Activated T-cell treated with anti-CD3 and anti-CD28 coated beads, Interleukin-2, amount 50 U/mL, for 1 hour (primary cell): ENCODE results near the gene NDUFAB1.
"Not testable (repeated sequence)": the region's sequence is repeated elsewhere in the genome, so short reads cannot be mapped to it uniquely, and the experiment has no call there.

Experiments
- DNase-seq: peaks from one replicate; pipeline ENCODE4 v3.0.0-alpha.2; 2020

NDUFAB1 gene

GRCh38 chr16:23544436-23544835 lies 51.7 kb downstream of the NDUFAB1 start:
- DNase-seq: no peak

DNA sequence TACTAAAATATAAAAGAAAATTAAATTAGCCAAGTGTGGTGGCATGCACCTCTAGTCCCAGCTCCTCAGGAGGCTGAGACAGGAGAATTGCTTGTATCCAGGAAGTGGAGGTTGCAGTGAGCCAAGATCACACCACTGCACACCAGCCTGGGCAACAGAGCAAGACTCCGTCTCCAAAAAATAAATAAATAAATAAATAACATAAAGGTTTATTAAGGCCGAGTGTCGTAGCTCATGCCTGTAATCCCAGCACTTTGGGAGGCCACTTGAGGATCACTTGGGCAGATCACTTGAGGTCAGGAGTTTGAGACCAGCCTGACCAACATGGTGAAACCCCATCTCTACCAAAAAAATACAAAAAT lies 55.3 kb downstream of the NDUFAB1 start:
- not testable (repeated sequence) for DNase-seq

GRCh38 chr16:23539984-23540816 lies 55.9 kb downstream of the NDUFAB1 start:
- DNase-seq: no peak

GRCh38 chr16:23538919-23539278 lies 57.2 kb downstream of the NDUFAB1 start:
- no peak for DNase-seq

- no peak for DNase-seq
These were observed 58.7 kb downstream of the NDUFAB1 start for GRCh38 chr16:23537390-23537789.

DNA sequence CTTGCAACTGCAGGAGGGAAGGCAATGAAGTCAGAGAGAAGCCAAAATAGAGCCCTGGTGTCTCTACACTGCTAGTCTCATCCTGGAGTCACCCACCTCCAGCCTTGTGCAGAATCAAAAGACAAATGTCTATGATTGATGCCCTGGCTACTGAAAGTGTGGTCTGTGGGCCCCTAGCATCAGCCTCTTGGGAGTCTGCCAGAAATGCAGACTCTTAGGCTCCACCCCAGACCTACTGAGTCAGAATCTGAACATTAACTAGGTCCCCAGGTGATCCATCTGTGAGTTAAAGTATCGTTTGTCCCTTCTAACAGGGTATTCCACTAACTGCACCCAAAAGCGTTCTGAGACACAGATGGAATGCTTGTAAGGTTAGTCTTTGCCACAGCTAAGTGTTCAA lies 60.2 kb downstream of the NDUFAB1 start:
- no peak for DNase-seq

DNA sequence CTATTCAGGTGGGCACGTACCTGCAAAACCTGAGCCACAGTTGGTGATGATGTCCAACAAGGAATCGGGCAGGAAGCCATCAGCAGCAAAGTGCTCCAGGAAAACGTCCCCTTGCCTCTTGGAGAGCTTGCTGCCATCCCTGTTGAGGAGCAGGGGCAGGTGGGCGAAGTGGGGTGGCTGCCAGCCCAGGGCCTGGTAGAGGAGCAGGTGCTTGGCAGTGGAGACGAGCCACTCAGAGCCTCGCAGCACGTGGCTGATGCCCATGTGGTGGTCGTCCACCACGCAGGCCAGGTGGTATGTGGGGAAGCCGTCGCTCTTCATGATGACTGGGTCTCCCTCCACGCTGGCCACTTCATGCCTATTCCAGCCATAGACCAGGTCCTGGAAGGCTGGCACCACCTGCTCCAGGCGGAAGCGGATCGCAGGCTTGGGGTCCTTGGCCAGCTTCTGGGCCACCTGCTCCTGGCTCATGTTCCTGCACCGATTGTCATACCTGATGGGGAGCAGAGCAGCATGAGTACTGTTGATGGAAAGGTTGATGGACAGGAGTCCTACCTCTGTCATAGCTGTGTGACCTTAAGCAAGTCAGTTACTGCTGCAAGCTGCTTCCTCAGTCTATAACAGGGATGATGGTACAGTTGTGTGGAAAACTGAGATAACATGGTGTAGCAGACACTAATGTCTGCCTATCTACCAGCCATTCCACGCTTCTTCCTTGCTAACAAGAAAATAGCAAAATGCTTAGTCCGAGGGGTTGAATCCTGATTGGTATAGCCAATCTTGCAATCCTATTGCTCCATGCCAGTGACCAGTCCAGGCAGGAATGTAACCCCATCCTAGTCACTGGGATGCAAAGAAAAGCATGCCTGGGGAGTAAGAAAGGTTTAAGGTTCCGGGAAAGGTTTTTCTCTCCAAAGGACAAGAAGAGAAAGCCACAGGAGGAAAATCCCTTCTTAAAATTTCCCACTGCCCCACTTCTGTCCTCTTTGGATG lies 61.0 kb downstream of the NDUFAB1 start:
- DNase-seq: no peak

DNA sequence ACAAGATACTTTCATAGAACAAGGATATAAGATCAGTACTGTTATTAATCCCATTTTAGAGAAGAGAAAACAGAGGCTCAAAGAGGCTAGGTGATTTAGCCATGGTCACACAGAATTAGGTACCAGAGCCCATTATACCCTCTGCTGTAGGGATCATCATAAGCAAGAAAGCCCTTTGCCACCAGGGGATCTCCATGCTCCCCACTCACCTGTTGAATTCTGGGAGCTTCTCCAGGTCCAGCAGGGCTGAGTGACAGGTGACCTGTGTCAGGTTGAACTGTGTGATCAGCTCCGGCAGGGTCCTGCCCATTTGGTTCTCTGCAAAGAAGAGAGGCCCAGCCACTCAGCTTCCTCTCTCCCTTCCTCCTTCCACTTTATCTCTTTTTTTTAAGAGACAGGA lies 63.7 kb downstream of the NDUFAB1 start:
- DNase-seq: no peak
